CD4-positive, alpha-beta T cell treated with Interleukin-4 for 1 hour (primary cell): Measurements from ENCODE around the gene ANKS4B.

Experiments
- DNase-seq, 2 donors: peaks; one replicate each; pipeline ENCODE4 v3.0.0-alpha.2; 2020 to 2022

The ANKS4B gene

GRCh38 chr16:21301168-21301894 is 67.8 kb downstream of the ANKS4B start:
- peak; percentile 13 to 46 for DNase-seq

- DNase-seq = no peak
Measured at GRCh38 chr16:21301895-21302291, 68.4 kb downstream of the ANKS4B start.

GRCh38 chr16:21302454-21302853 is 69.0 kb downstream of the ANKS4B start:
- DNase-seq = no peak

DNA sequence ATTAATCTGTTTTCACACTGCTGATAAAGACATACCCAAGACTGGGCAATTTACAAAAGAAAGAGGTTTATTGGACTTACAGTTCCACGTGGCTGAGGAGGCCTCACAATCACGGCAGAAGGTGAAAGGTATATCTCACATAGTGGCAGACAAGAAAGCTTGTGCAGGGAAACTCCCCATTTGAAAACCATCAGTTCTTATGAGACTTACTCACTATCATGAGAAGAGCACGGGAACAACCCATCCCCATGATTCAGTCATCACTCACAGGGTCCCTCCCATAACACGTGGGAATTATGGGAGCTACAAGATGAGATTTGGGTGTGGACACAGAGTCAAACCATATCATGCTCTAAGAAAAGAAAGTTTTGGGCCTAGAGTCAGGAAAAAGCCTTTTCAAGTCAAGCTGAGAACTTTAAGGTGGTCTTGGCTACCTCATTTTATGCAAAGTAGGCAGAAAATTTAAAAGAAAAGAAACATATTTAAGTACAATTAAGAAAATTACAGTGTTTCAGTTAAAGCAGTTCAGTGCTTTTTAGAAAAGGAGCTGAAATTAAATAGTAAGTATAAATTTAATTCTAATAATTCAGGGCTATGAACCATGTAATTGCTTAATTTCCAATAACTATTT is 69.5 kb downstream of the ANKS4B start:
- DNase-seq = no peak
